MM.1S (cell line): Measurements from ENCODE around the gene PARP6.
"Not testable (repeated sequence)": the region's sequence is repeated elsewhere in the genome, so short reads cannot be mapped to it uniquely, and the experiment has no call there.

Experiments used
- DNase-seq: peaks from one replicate; pipeline ENCODE4 v3.0.0-alpha.2; 2015
- H2AFZ ChIP-seq: fragments of 300-600 bp; sonication (generic); 2 replicates; pipeline ENCODE4 v1.6.0; 2016; ENCODE audit warnings: antibody characterized with exemption, low read length
- H3F3A ChIP-seq: fragments of 300-600 bp; sonication (generic); 2 replicates; pipeline ENCODE4 v1.6.1; 2016; ENCODE audit warnings: mild to moderate bottlenecking, antibody characterized with exemption, low read length, moderate library complexity, mixed read lengths; ENCODE audit not compliant: insufficient read depth
- H3K27ac ChIP-seq: fragments of 300-600 bp; sonication (generic); 2 replicates; pipeline ENCODE4 v1.5.1; 2016; ENCODE audit warnings: mild to moderate bottlenecking, low read length
- H3K27me3 ChIP-seq: fragments of 300-600 bp; sonication (generic); replicated peaks from 2 replicates; pipeline ENCODE4 v1.6.0; 2016; ENCODE audit warnings: low read length; ENCODE audit not compliant: insufficient read depth
- H3K36me3 ChIP-seq: fragments of 300-600 bp; sonication (generic); replicated peaks from 2 replicates; pipeline ENCODE4 v1.6.1; 2016; ENCODE audit warnings: mild to moderate bottlenecking, low read length, mixed read lengths; ENCODE audit not compliant: insufficient read depth
- H3K4me1 ChIP-seq: fragments of 300-600 bp; sonication (generic); 2 replicates; pipeline ENCODE4 v1.6.1; 2016; ENCODE audit warnings: low read length, mixed read lengths
- H3K4me2 ChIP-seq: fragments of 300-600 bp; sonication (generic); 2 replicates; pipeline ENCODE4 v1.6.0; 2016; ENCODE audit warnings: low read depth, low read length
- H3K4me3 ChIP-seq: fragments of 300-600 bp; sonication (generic); 2 replicates; pipeline ENCODE4 v1.5.1; 2016; ENCODE audit warnings: low read length, mixed read lengths
- H3K79me2 ChIP-seq: fragments of 300-600 bp; sonication (generic); 2 replicates; pipeline ENCODE4 v1.6.1; 2016; ENCODE audit warnings: mixed run types, low read length, mixed read lengths
- H3K9ac ChIP-seq: fragments of 300-600 bp; sonication (generic); 2 replicates; pipeline ENCODE4 v1.6.1; 2016; ENCODE audit warnings: low read length, mixed read lengths
- H3K9me2 ChIP-seq: fragments of 300-600 bp; sonication (generic); replicated peaks from 2 replicates; pipeline ENCODE4 v1.6.1; 2016; ENCODE audit warnings: mild to moderate bottlenecking, low read length, mixed read lengths; ENCODE audit not compliant: insufficient read depth
- H3K9me3 ChIP-seq: fragments of 300-600 bp; sonication (generic); replicated peaks from 2 replicates; pipeline ENCODE4 v1.6.1; 2016; ENCODE audit warnings: mild to moderate bottlenecking, low read length, mixed read lengths; ENCODE audit not compliant: insufficient read depth
- H4K20me1 ChIP-seq: fragments of 300-600 bp; sonication (generic); 2 replicates; pipeline ENCODE4 v1.6.1; 2016; ENCODE audit warnings: mild to moderate bottlenecking, low read length, moderate library complexity, mixed read lengths; ENCODE audit not compliant: insufficient read depth
- CTCF ChIP-seq: fragments of 300-600 bp; sonication (generic); IDR thresholded peaks from 2 replicates; pipeline ENCODE4 v1.5.1; 2016; ENCODE audit warnings: antibody characterized with exemption, low read length, mixed read lengths
- EZH2 ChIP-seq: fragments of 300-600 bp; sonication (generic); optimal IDR thresholded peaks from 2 replicates; pipeline ENCODE3; 2017; ENCODE audit warnings: low read depth, mild to moderate bottlenecking, antibody characterized with exemption, low read length, mixed read lengths
- EZH2phosphoT487 ChIP-seq: fragments of 300-600 bp; sonication (generic); IDR thresholded peaks from 2 replicates; pipeline ENCODE4 v1.6.1; 2018; ENCODE audit warnings: antibody characterized with exemption, low read length

The PARP6 gene

GRCh38 chr15:72280751-72281150, 8.4 kb upstream of the PARP6 start:
- TF ChIP-seq EZH2 (no peak), EZH2phosphoT487 (no peak), CTCF (no peak)
- Histone ChIP-seq H3K27me3 (no peaks in the 10 kb centered on the region), H3K79me2 (no peaks in the 10 kb centered on the region), H3K9me3 (no peaks in the 10 kb centered on the region), H3K9ac (no peak overlapping the region), H2AFZ (no peak overlapping the region), H3K4me3 (no peak overlapping the region), H3K4me1 (no peaks in the 10 kb centered on the region), H4K20me1 (no peaks in the 10 kb centered on the region), H3K4me2 (no peak overlapping the region), H3K36me3 (no peaks in the 10 kb centered on the region), H3F3A (no peaks in the 10 kb centered on the region), H3K27ac (no peak overlapping the region), H3K9me2 (no peaks in the 10 kb centered on the region)
- DNase-seq, result no peak

- no peak for TF ChIP-seq EZH2phosphoT487
- no peak for TF ChIP-seq EZH2
- no peak for TF ChIP-seq CTCF
- H3K27me3 ChIP-seq, result no peaks in the 10 kb centered on the region
- H3K4me2 ChIP-seq, result no peak overlapping the region
- H3K4me1 ChIP-seq, result no peaks in the 10 kb centered on the region
- no peaks in the 10 kb centered on the region for H3K36me3 ChIP-seq
- H3K9me2 ChIP-seq, result no peaks in the 10 kb centered on the region
- H3K27ac ChIP-seq, result no peak overlapping the region
- H3K9ac ChIP-seq, result no peak overlapping the region
- H2AFZ ChIP-seq, result no peak overlapping the region
- no peak for DNase-seq
- H3F3A ChIP-seq, result no peaks in the 10 kb centered on the region
- H3K4me3 ChIP-seq, result no peak overlapping the region
- H4K20me1 ChIP-seq, result no peaks in the 10 kb centered on the region
- H3K9me3 ChIP-seq, result no peaks in the 10 kb centered on the region
- no peaks in the 10 kb centered on the region for H3K79me2 ChIP-seq
Measured at GRCh38 chr15:72278737-72279136, 6.4 kb upstream of the PARP6 start.

- Histone ChIP-seq H3K9me3 (no peaks in the 10 kb centered on the region), H3K4me2 (no peak overlapping the region), H3K4me3 (no peak overlapping the region), H3K27ac (no peak overlapping the region), H3K9ac (no peak overlapping the region), H3F3A (peaks cover 4% of the 10 kb centered on the region; the same call in 1 of the 2 replicates), H4K20me1 (no peaks in the 10 kb centered on the region), H3K27me3 (no peaks in the 10 kb centered on the region), H2AFZ (no peak overlapping the region), H3K4me1 (0 out of 2 replicates have a peak, but pooled peaks cover 8% of the 10 kb centered on the region), H3K79me2 (peaks cover 9% of the 10 kb centered on the region), H3K9me2 (no peaks in the 10 kb centered on the region), H3K36me3 (no peaks in the 10 kb centered on the region)
- DNase-seq, result no peak
- TF ChIP-seq CTCF, result no peak
- TF ChIP-seq EZH2, result no peak
- no peak for TF ChIP-seq EZH2phosphoT487
Measured at GRCh38 chr15:72276326-72276700, 4.0 kb upstream of the PARP6 start.

- Histone ChIP-seq H3K79me2 (peaks cover 14% of the 10 kb centered on the region), H3K4me1 (0 out of 2 replicates have a peak, but pooled peaks cover 13% of the 10 kb centered on the region)
- H4K20me1 ChIP-seq, H3K9me3 ChIP-seq, H3F3A ChIP-seq, H2AFZ ChIP-seq, H3K27me3 ChIP-seq, H3K4me2 ChIP-seq, H3K9me2 ChIP-seq, H3K9ac ChIP-seq, H3K36me3 ChIP-seq, H3K4me3 ChIP-seq, DNase-seq, H3K27ac ChIP-seq: not testable (repeated sequence)
Measured at GRCh38 chr15:72275635-72276325, 3.4 kb upstream of the PARP6 start.
